Hepatocyte (in vitro differentiated cells): ENCODE data around the gene NLRP13.

Experiments used
- CTCF ChIP-seq: fragments of 200-600 bp; sonication (generic); IDR thresholded peaks from 2 replicates; pipeline ENCODE4 v1.5.1; 2016; ENCODE audit warnings: antibody characterized with exemption, mild to moderate bottlenecking; ENCODE audit not compliant: poor library complexity
- EZH2 ChIP-seq: fragments of 200-600 bp; sonication (generic); IDR thresholded peaks from 2 replicates; pipeline ENCODE4 v1.6.1; 2016; ENCODE audit warnings: antibody characterized with exemption, mild to moderate bottlenecking, borderline replicate concordance
- EZH2phosphoT487 ChIP-seq: fragments of 200-600 bp; sonication (generic); IDR thresholded peaks from one replicate; pipeline ENCODE4 v1.6.1; 2018; ENCODE audit warnings: antibody characterized with exemption, mild to moderate bottlenecking, low read depth, moderate library complexity; ENCODE audit not compliant: unreplicated experiment, severe bottlenecking

- TF ChIP-seq CTCF (no peak), EZH2 (no peak), EZH2phosphoT487 (no peak)
Observed at GRCh38 chr19:55973982-55974381, 41.8 kb upstream of the NLRP13 start.
